OCI-LY7 (cell line): ENCODE results near the gene CHST11.

Source experiments
- CTCF ChIP-seq: fragments of 200-600 bp; sonication (generic); conservative IDR thresholded peaks from 2 replicates; pipeline ENCODE4 v1.5.1; 2014; ENCODE audit warnings: mild to moderate bottlenecking, antibody characterized with exemption, low read length, moderate library complexity, mixed read lengths
- EZH2phosphoT487 ChIP-seq: fragments of 200-600 bp; sonication (generic); IDR thresholded peaks from 2 replicates; pipeline ENCODE4 v1.6.1; 2018; ENCODE audit warnings: low read depth, borderline replicate concordance, mild to moderate bottlenecking, mixed run types, antibody characterized with exemption, low read length, moderate library complexity, mixed read lengths

GRCh38 chr12:104495786-104496185 lies 39.0 kb downstream of the CHST11 start:
- no peak for TF ChIP-seq CTCF
- TF ChIP-seq EZH2phosphoT487 = no peak
